ENCODE measurements around the gene USF2. TPM values are rescaled to one million over a fixed set of nuclear protein-coding genes. Genes with fewer than 3 reads are reported as not detected.

Gene USF2
- total RNA-seq, 1 experiment from 2014 or later: 81.6 TPM

- CTCF ChIA-PET: interaction anchor here (0.7 kb wide), 1 partner anchor 233 kb away, joined by 3 read pairs; no protein-coding TSS in a partner anchor
These were observed 25.0 kb downstream of the USF2 start for GRCh38 chr19:35293808-35294207.

DNA sequence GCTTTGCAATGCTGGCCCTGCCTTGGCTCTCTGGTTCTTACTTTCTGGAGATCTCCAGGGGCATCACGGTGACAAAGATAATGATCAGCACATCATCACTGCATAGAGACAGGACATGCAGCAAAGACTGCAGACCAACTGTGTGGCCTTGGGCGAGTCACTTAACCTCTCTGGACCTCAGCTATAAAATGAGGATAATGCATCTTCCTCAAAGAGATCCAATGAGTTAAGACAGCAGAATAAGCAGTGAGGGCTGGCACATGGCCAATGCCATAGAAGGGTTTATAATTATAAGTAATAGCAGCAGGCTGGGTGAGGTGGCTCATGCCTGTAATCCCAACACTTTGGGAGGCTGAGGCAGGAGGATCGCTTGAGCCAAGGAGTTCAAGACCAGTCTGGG, 25.6 kb downstream of the USF2 start:
- Mint-ChIP-seq H3K4me1 (ENCODE audit: insufficient read depth, unreplicated experiment) (no peaks in the 10 kb centered on the region), H3K9me3 (ENCODE audit: unreplicated experiment) (no peaks in the 10 kb centered on the region), H3K4me3 (ENCODE audit: unreplicated experiment) (no peak overlapping the region), H3K27me3 (ENCODE audit: insufficient read depth, unreplicated experiment) (peaks cover 47% of the 10 kb centered on the region), H3K27ac (ENCODE audit: low read depth, unreplicated experiment) (no peak overlapping the region), H3K36me3 (ENCODE audit: insufficient read depth, unreplicated experiment) (no peaks in the 10 kb centered on the region)
- ChIA-PET CTCF (no interaction called here), POLR2A (interaction anchor here (1.0 kb wide), 1 partner anchor 12 kb away, joined by 3 read pairs; the partner anchor contains the start of gene HAMP)
- no TSS peak for BruUV-seq (replicated peaks)
- TF ChIP-seq, protein P1, sequence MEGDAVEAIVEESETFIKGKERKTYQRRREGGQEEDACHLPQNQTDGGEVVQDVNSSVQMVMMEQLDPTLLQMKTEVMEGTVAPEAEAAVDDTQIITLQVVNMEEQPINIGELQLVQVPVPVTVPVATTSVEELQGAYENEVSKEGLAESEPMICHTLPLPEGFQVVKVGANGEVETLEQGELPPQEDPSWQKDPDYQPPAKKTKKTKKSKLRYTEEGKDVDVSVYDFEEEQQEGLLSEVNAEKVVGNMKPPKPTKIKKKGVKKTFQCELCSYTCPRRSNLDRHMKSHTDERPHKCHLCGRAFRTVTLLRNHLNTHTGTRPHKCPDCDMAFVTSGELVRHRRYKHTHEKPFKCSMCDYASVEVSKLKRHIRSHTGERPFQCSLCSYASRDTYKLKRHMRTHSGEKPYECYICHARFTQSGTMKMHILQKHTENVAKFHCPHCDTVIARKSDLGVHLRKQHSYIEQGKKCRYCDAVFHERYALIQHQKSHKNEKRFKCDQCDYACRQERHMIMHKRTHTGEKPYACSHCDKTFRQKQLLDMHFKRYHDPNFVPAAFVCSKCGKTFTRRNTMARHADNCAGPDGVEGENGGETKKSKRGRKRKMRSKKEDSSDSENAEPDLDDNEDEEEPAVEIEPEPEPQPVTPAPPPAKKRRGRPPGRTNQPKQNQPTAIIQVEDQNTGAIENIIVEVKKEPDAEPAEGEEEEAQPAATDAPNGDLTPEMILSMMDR (IDR thresholded peaks at IDR 0.05; ENCODE audit: unreplicated experiment): no peak
- intact Hi-C loops (cut with micrococcal nuclease): no loop called here
- DNase-seq (ENCODE audit: unreplicated experiment): no peak

More at GRCh38 chr19:35293808-35294207, 25.0 kb downstream of the USF2 start:
- Mint-ChIP-seq H3K36me3 (ENCODE audit: insufficient read depth, unreplicated experiment) (no peaks in the 10 kb centered on the region), H3K27me3 (ENCODE audit: insufficient read depth, unreplicated experiment) (peaks cover 47% of the 10 kb centered on the region), H3K9me3 (ENCODE audit: unreplicated experiment) (no peaks in the 10 kb centered on the region), H3K27ac (ENCODE audit: low read depth, unreplicated experiment) (no peak overlapping the region), H3K4me1 (ENCODE audit: insufficient read depth, unreplicated experiment) (no peaks in the 10 kb centered on the region), H3K4me3 (ENCODE audit: unreplicated experiment) (no peak overlapping the region)
- no peak for DNase-seq (ENCODE audit: unreplicated experiment)
- POLR2A ChIA-PET: interaction anchor here (1.0 kb wide), 1 partner anchor 12 kb away, joined by 3 read pairs; the partner anchor contains the start of gene HAMP
- TF ChIP-seq, protein P1 (IDR thresholded peaks at IDR 0.05; ENCODE audit: unreplicated experiment): no peak
- intact Hi-C loops (cut with micrococcal nuclease): no loop called here
- no TSS peak for BruUV-seq (replicated peaks)

- Mint-ChIP-seq H3K9me3 (ENCODE audit: unreplicated experiment) (no peaks in the 10 kb centered on the region), H3K27ac (ENCODE audit: low read depth, unreplicated experiment) (no peak overlapping the region), H3K27me3 (ENCODE audit: insufficient read depth, unreplicated experiment) (peaks cover 46% of the 10 kb centered on the region), H3K4me1 (ENCODE audit: insufficient read depth, unreplicated experiment) (no peaks in the 10 kb centered on the region), H3K36me3 (ENCODE audit: insufficient read depth, unreplicated experiment) (no peaks in the 10 kb centered on the region), H3K4me3 (ENCODE audit: unreplicated experiment) (no peak overlapping the region)
- CTCF ChIA-PET: interaction anchor here (0.6 to 0.9 kb wide), 2 partner anchors 58 to 111 kb away, joined by 3 to 4 read pairs; no protein-coding TSS in a partner anchor
- POLR2A ChIA-PET: no interaction called here
- intact Hi-C loops (cut with micrococcal nuclease): no loop called here
- no TSS peak for BruUV-seq (replicated peaks)
- DNase-seq (ENCODE audit: unreplicated experiment): no peak
- TF ChIP-seq, protein P1 (IDR thresholded peaks at IDR 0.05; ENCODE audit: unreplicated experiment): no peak
These were observed 26.4 kb downstream of the USF2 start for GRCh38 chr19:35294859-35295791.

- POLR2A ChIA-PET: no interaction called here
- no peaks in the 10 kb centered on the region for H3K4me1 Mint-ChIP-seq (ENCODE audit: insufficient read depth, unreplicated experiment)
- no peak overlapping the region for H3K27ac Mint-ChIP-seq (ENCODE audit: low read depth, unreplicated experiment)
- H3K36me3 Mint-ChIP-seq (ENCODE audit: insufficient read depth, unreplicated experiment): no peaks in the 10 kb centered on the region
- intact Hi-C loops (cut with micrococcal nuclease): no loop called here
- no peak for DNase-seq (ENCODE audit: unreplicated experiment)
- no TSS peak for BruUV-seq (replicated peaks)
- TF ChIP-seq, protein P1 (IDR thresholded peaks at IDR 0.05; ENCODE audit: unreplicated experiment): no peak
- CTCF ChIA-PET: interaction anchor here (0.6 to 0.9 kb wide), 2 partner anchors 58 to 110 kb away, joined by 3 to 4 read pairs; no protein-coding TSS in a partner anchor
- H3K4me3 Mint-ChIP-seq (ENCODE audit: unreplicated experiment): no peak overlapping the region
- H3K27me3 Mint-ChIP-seq (ENCODE audit: insufficient read depth, unreplicated experiment): peaks cover 38% of the 10 kb centered on the region
- no peaks in the 10 kb centered on the region for H3K9me3 Mint-ChIP-seq (ENCODE audit: unreplicated experiment)
These were observed 27.2 kb downstream of the USF2 start for GRCh38 chr19:35295792-35296462.
